SK-N-SH (cell line): Measurements from ENCODE around the gene PLEKHM2.

ENCODE experiments used
- ELF1 ChIP-seq: IDR thresholded peaks from 2 replicates; pipeline ENCODE4 v1.4.0; 2012
- FOXM1 ChIP-seq: IDR thresholded peaks from 2 replicates; pipeline ENCODE4 v1.4.0; 2012; ENCODE audit warnings: low read depth, mild to moderate bottlenecking
- GATA2 ChIP-seq: sonication (generic); formaldehyde crosslinking; IDR thresholded peaks from 2 replicates; pipeline ENCODE4 v1.5.0; 2020; ENCODE audit warnings: mild to moderate bottlenecking, missing genetic modification reagents
- RAD21 ChIP-seq: IDR thresholded peaks from 2 replicates; pipeline ENCODE4 v1.6.1; 2012; ENCODE audit warnings: mild to moderate bottlenecking, low read length
- SIN3A ChIP-seq: IDR thresholded peaks from 2 replicates; pipeline ENCODE4 v1.6.1; 2012; ENCODE audit warnings: low read depth, mild to moderate bottlenecking, low read length, moderate library complexity, borderline replicate concordance
- SMC3 ChIP-seq: IDR thresholded peaks from 2 replicates; pipeline ENCODE4 v1.6.1; 2012; ENCODE audit warnings: low read depth, low read length, improper control_type of control experiment
- TAF1 ChIP-seq: IDR thresholded peaks from 2 replicates; pipeline ENCODE4 v1.6.1; 2012; ENCODE audit warnings: low read depth, mild to moderate bottlenecking, low read length, moderate library complexity, borderline replicate concordance
- TF ChIP-seq, protein P1 (sequence below): fragments of 200-600 bp; sonication (generic); IDR thresholded peaks from 2 replicates; pipeline ENCODE4 v1.6.1; 2017; ENCODE audit warnings: antibody characterized with exemption, mild to moderate bottlenecking, moderate library complexity
- TF ChIP-seq, protein P2 (sequence below): IDR thresholded peaks from 2 replicates; pipeline ENCODE4 v1.6.1; 2012; ENCODE audit warnings: mild to moderate bottlenecking, low read depth, low read length, moderate library complexity
- TF ChIP-seq, protein P3 (sequence below): fragments of 150-350 bp; IDR thresholded peaks from 2 replicates; pipeline ENCODE4 v1.6.1; 2017; ENCODE audit warnings: antibody characterized with exemption, low read length, low read depth, borderline replicate concordance
- TF ChIP-seq, protein P4 (sequence below): IDR thresholded peaks from 2 replicates; pipeline ENCODE4 v1.4.0; 2012; ENCODE audit warnings: low read depth

DNA sequence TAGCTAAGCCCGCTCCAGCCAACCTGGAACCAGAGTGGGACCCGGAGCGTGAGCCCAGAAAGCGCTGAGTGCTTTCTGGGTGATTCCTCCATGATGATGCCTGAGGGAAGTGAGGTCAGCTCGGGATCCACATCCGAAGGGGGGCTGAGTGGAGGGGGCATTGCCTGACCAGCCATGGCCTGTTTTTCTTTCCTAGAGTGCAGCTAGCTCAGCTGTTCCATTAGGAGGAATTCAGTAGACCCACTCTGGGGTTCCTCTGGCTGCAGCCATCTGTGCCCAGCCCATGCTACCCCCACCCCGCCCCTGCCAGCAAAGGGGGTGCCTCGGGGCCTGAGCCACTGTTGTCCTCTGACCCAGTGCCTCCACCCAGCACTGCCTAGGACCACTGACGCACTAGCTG lies 42.4 kb downstream of the PLEKHM2 start:
- TF ChIP-seq, protein P1, sequence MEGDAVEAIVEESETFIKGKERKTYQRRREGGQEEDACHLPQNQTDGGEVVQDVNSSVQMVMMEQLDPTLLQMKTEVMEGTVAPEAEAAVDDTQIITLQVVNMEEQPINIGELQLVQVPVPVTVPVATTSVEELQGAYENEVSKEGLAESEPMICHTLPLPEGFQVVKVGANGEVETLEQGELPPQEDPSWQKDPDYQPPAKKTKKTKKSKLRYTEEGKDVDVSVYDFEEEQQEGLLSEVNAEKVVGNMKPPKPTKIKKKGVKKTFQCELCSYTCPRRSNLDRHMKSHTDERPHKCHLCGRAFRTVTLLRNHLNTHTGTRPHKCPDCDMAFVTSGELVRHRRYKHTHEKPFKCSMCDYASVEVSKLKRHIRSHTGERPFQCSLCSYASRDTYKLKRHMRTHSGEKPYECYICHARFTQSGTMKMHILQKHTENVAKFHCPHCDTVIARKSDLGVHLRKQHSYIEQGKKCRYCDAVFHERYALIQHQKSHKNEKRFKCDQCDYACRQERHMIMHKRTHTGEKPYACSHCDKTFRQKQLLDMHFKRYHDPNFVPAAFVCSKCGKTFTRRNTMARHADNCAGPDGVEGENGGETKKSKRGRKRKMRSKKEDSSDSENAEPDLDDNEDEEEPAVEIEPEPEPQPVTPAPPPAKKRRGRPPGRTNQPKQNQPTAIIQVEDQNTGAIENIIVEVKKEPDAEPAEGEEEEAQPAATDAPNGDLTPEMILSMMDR = no peak
- TF ChIP-seq SMC3 = no peak
- no peak for TF ChIP-seq FOXM1
- no peak for TF ChIP-seq GATA2 (CRISPR knock-in tag)
- TF ChIP-seq, protein P2, sequence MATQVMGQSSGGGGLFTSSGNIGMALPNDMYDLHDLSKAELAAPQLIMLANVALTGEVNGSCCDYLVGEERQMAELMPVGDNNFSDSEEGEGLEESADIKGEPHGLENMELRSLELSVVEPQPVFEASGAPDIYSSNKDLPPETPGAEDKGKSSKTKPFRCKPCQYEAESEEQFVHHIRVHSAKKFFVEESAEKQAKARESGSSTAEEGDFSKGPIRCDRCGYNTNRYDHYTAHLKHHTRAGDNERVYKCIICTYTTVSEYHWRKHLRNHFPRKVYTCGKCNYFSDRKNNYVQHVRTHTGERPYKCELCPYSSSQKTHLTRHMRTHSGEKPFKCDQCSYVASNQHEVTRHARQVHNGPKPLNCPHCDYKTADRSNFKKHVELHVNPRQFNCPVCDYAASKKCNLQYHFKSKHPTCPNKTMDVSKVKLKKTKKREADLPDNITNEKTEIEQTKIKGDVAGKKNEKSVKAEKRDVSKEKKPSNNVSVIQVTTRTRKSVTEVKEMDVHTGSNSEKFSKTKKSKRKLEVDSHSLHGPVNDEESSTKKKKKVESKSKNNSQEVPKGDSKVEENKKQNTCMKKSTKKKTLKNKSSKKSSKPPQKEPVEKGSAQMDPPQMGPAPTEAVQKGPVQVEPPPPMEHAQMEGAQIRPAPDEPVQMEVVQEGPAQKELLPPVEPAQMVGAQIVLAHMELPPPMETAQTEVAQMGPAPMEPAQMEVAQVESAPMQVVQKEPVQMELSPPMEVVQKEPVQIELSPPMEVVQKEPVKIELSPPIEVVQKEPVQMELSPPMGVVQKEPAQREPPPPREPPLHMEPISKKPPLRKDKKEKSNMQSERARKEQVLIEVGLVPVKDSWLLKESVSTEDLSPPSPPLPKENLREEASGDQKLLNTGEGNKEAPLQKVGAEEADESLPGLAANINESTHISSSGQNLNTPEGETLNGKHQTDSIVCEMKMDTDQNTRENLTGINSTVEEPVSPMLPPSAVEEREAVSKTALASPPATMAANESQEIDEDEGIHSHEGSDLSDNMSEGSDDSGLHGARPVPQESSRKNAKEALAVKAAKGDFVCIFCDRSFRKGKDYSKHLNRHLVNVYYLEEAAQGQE = no peak
- TF ChIP-seq TAF1 = no peak
- TF ChIP-seq, protein P3, sequence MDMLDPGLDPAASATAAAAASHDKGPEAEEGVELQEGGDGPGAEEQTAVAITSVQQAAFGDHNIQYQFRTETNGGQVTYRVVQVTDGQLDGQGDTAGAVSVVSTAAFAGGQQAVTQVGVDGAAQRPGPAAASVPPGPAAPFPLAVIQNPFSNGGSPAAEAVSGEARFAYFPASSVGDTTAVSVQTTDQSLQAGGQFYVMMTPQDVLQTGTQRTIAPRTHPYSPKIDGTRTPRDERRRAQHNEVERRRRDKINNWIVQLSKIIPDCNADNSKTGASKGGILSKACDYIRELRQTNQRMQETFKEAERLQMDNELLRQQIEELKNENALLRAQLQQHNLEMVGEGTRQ = no peak
- TF ChIP-seq, protein P4, sequence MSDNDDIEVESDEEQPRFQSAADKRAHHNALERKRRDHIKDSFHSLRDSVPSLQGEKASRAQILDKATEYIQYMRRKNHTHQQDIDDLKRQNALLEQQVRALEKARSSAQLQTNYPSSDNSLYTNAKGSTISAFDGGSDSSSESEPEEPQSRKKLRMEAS = no peak
- no peak for TF ChIP-seq ELF1
- no peak for TF ChIP-seq SIN3A
- TF ChIP-seq RAD21 = no peak
